Chondrocyte (in vitro differentiated cells): Measurements from ENCODE around the gene ANTXR2. TPM values are rescaled to one million over a fixed set of nuclear protein-coding genes. Genes with fewer than 3 reads are reported as not detected.

Source experiments
- DNase-seq: peaks from one replicate; pipeline ENCODE4 v3.0.0; 2021; ENCODE audit warnings: mixed read lengths, low spot score
- H3K27ac Mint-ChIP-seq: one replicate; pipeline ENCODE4 v1.8.0; 2021; ENCODE audit warnings: mild to moderate bottlenecking, moderate library complexity, mixed read lengths; ENCODE audit not compliant: unreplicated experiment
- H3K27me3 Mint-ChIP-seq: 2 replicates; pipeline ENCODE4 v1.8.0; 2021; ENCODE audit warnings: low read depth, mixed read lengths
- H3K36me3 Mint-ChIP-seq: 2 replicates; pipeline ENCODE4 v1.8.0; 2021; ENCODE audit warnings: low read depth, mixed read lengths
- H3K4me1 Mint-ChIP-seq: 2 replicates; pipeline ENCODE4 v1.8.0; 2021; ENCODE audit warnings: low read depth, mild to moderate bottlenecking, mixed read lengths
- H3K4me3 Mint-ChIP-seq: one replicate; pipeline ENCODE4 v1.8.0; 2021; ENCODE audit warnings: mild to moderate bottlenecking, moderate library complexity, mixed read lengths; ENCODE audit not compliant: unreplicated experiment
- H3K9me3 Mint-ChIP-seq: 2 replicates; pipeline ENCODE4 v1.8.0; 2021; ENCODE audit warnings: low read depth, mixed read lengths
- CTCF ChIP-seq: fragments of 200-600 bp; sonication (generic); IDR thresholded peaks from 2 replicates; pipeline ENCODE4 v1.5.0; 2021; ENCODE audit warnings: antibody characterized with exemption, mild to moderate bottlenecking, moderate library complexity
- total RNA-seq: library from RNA; stranded (reverse); gene quantifications from 3 replicates; pipeline ENCODE4 v1.2.1, GENCODE V29; 2021

ANTXR2 gene
- total RNA-seq, 1 donor from 2014 or later: 32.1 TPM

GRCh38 chr4:79862821-79863220 lies 210.2 kb downstream of the ANTXR2 start:
- TF ChIP-seq CTCF: no peak
- Mint-ChIP-seq H3K27me3 (peaks cover 9% of the 10 kb centered on the region), H3K27ac (no peak overlapping the region), H3K4me3 (no peak overlapping the region), H3K4me1 (no peaks in the 10 kb centered on the region), H3K36me3 (no peaks in the 10 kb centered on the region), H3K9me3 (no peaks in the 10 kb centered on the region)
- no peak for DNase-seq

GRCh38 chr4:79857811-79858210 lies 215.2 kb downstream of the ANTXR2 start:
- Mint-ChIP-seq H3K27me3 (peaks cover 8% of the 10 kb centered on the region), H3K9me3 (no peaks in the 10 kb centered on the region), H3K27ac (no peak overlapping the region), H3K4me3 (no peak overlapping the region), H3K4me1 (peaks cover under 1% of the 10 kb centered on the region), H3K36me3 (no peaks in the 10 kb centered on the region)
- TF ChIP-seq CTCF: no peak
- no peak for DNase-seq

- no peak for TF ChIP-seq CTCF
- H3K9me3 Mint-ChIP-seq: no peaks in the 10 kb centered on the region
- no peak for DNase-seq
- H3K36me3 Mint-ChIP-seq: no peaks in the 10 kb centered on the region
- no peak overlapping the region for H3K4me3 Mint-ChIP-seq
- H3K27me3 Mint-ChIP-seq: peaks cover 2% of the 10 kb centered on the region
- H3K27ac Mint-ChIP-seq: no peak overlapping the region
- H3K4me1 Mint-ChIP-seq: peaks cover 9% of the 10 kb centered on the region
Measured at GRCh38 chr4:79856196-79856595, 216.8 kb downstream of the ANTXR2 start.

GRCh38 chr4:79854856-79855502 lies 218.1 kb downstream of the ANTXR2 start:
- no peak for TF ChIP-seq CTCF
- Mint-ChIP-seq H3K27me3 (no peaks in the 10 kb centered on the region), H3K4me1 (peaks cover 9% of the 10 kb centered on the region)

GRCh38 chr4:79852305-79852730 lies 220.7 kb downstream of the ANTXR2 start:
- no peaks in the 10 kb centered on the region for H3K27me3 Mint-ChIP-seq
- no peak for DNase-seq
- peaks cover 9% of the 10 kb centered on the region for H3K4me1 Mint-ChIP-seq
- no peaks in the 10 kb centered on the region for H3K36me3 Mint-ChIP-seq
- peak overlapping the region; percentile 80 for H3K27ac Mint-ChIP-seq
- no peak overlapping the region for H3K4me3 Mint-ChIP-seq
- H3K9me3 Mint-ChIP-seq: no peaks in the 10 kb centered on the region
- TF ChIP-seq CTCF: no peak

More at GRCh38 chr4:79854856-79855502, 218.1 kb downstream of the ANTXR2 start:
- Mint-ChIP-seq H3K36me3 (no peaks in the 10 kb centered on the region), H3K4me3 (no peak overlapping the region), H3K9me3 (no peaks in the 10 kb centered on the region), H3K27ac (no peak overlapping the region)
- no peak for DNase-seq
